HG03565 (cell line): Measurements from ENCODE around the gene SLC12A7.

Source experiments
- ATAC-seq: cut with Tn5 transposase; IDR thresholded peaks from one replicate; pipeline ENCODE4 v1.9.1; 2021; ENCODE audit warnings: mild to moderate bottlenecking, moderate library complexity; ENCODE audit not compliant: unreplicated experiment

The SLC12A7 gene

GRCh38 chr5:1038417-1039209 is 73.2 kb downstream of the SLC12A7 start:
- no peak for ATAC-seq

- no peak for ATAC-seq
Measured at GRCh38 chr5:1037671-1038416, 74.0 kb downstream of the SLC12A7 start.

GRCh38 chr5:1037123-1037670 is 74.7 kb downstream of the SLC12A7 start:
- no peak for ATAC-seq

- ATAC-seq = no peak
Measured at GRCh38 chr5:1036504-1037122, 75.2 kb downstream of the SLC12A7 start.

GRCh38 chr5:1035421-1036405 is 76.2 kb downstream of the SLC12A7 start:
- ATAC-seq = no peak

- ATAC-seq = no peak
Measured at GRCh38 chr5:1034986-1035385, 76.9 kb downstream of the SLC12A7 start.

GRCh38 chr5:1034421-1034905 is 77.4 kb downstream of the SLC12A7 start:
- ATAC-seq = no peak

- ATAC-seq = no peak
Measured at GRCh38 chr5:1033606-1034420, 78.0 kb downstream of the SLC12A7 start.

GRCh38 chr5:1033178-1033577 is 78.7 kb downstream of the SLC12A7 start:
- ATAC-seq = no peak

- no peak for ATAC-seq
Measured at GRCh38 chr5:1032551-1033027, 79.3 kb downstream of the SLC12A7 start.

GRCh38 chr5:1032011-1032410 is 79.9 kb downstream of the SLC12A7 start:
- ATAC-seq = no peak

GRCh38 chr5:1031306-1031959 is 80.4 kb downstream of the SLC12A7 start:
- ATAC-seq = no peak

GRCh38 chr5:1030801-1031271 is 81.0 kb downstream of the SLC12A7 start:
- ATAC-seq = no peak

GRCh38 chr5:1029945-1030625 is 81.8 kb downstream of the SLC12A7 start:
- ATAC-seq = no peak

- ATAC-seq = no peak
Measured at GRCh38 chr5:1029282-1029944, 82.5 kb downstream of the SLC12A7 start.

- no peak for ATAC-seq
Measured at GRCh38 chr5:1028481-1029281, 83.2 kb downstream of the SLC12A7 start.
